OCI-LY3 (cell line): ENCODE data around the gene HERC2.

ENCODE experiments used
- H2AFZ ChIP-seq: fragments of 200-600, 300-600 bp; shearing (Covaris generic); 2 replicates; pipeline ENCODE4 v1.6.0; 2014; ENCODE audit warnings: antibody characterized with exemption, low read depth, low read length
- H3K27ac ChIP-seq: fragments of 200-600, 300-600 bp; sonication (generic); 2 replicates; pipeline ENCODE4 v1.5.1; 2014; ENCODE audit warnings: mild to moderate bottlenecking, low read length, moderate library complexity, mixed read lengths
- H3K27me3 ChIP-seq: fragments of 200-600, 300-600 bp; sonication (generic); 2 replicates; pipeline ENCODE4 v1.6.1; 2014; ENCODE audit warnings: low read depth, low read length, mixed read lengths
- H3K36me3 ChIP-seq: fragments of 200-600, 300-600 bp; sonication (generic); replicated peaks from 2 replicates; pipeline ENCODE3; 2014; ENCODE audit warnings: low read depth, low read length, mixed read lengths
- H3K4me1 ChIP-seq: fragments of 300-600, 200-600 bp; sonication (generic); 2 replicates; pipeline ENCODE4 v1.6.1; 2014; ENCODE audit warnings: low read length, mixed read lengths
- H3K4me2 ChIP-seq: fragments of 200-600, 300-600 bp; sonication (generic); 2 replicates; pipeline ENCODE4 v1.6.1; 2014; ENCODE audit warnings: low read length, mixed read lengths
- H3K4me3 ChIP-seq: fragments of 300-600, 200-600 bp; sonication (generic); 2 replicates; pipeline ENCODE4 v1.5.1; 2014; ENCODE audit warnings: antibody characterized with exemption, mild to moderate bottlenecking, low read length, moderate library complexity
- H3K79me2 ChIP-seq: fragments of 300-600, 200-600 bp; shearing (Covaris generic); 2 replicates; pipeline ENCODE4 v1.6.1; 2014; ENCODE audit warnings: mild to moderate bottlenecking, low read length, mixed read lengths
- H3K9ac ChIP-seq: fragments of 300-600, 200-600 bp; shearing (Covaris generic); 2 replicates; pipeline ENCODE4 v1.6.0; 2014; ENCODE audit warnings: mild to moderate bottlenecking, low read length, moderate library complexity
- H3K9me3 ChIP-seq: fragments of 200-600, 300-600 bp; shearing (Covaris generic); 2 replicates; pipeline ENCODE4 v1.6.1; 2014; ENCODE audit warnings: low read length, mixed read lengths; ENCODE audit not compliant: insufficient read depth
- H4K20me1 ChIP-seq: fragments of 200-600, 300-600 bp; sonication (generic); 2 replicates; pipeline ENCODE4 v1.6.1; 2016; ENCODE audit warnings: low read length, mixed read lengths; ENCODE audit not compliant: insufficient read depth
- CTCF ChIP-seq: fragments of 200-600, 300-600 bp; sonication (generic); IDR thresholded peaks from 2 replicates; pipeline ENCODE4 v1.5.1; 2014; ENCODE audit warnings: antibody characterized with exemption, low read length, low read depth
- EZH2phosphoT487 ChIP-seq: fragments of 200-600 bp; shearing (Covaris generic); IDR thresholded peaks from 2 replicates; pipeline ENCODE4 v1.6.1; 2018; ENCODE audit warnings: antibody characterized with exemption, mixed run types, low read depth

Gene HERC2

DNA sequence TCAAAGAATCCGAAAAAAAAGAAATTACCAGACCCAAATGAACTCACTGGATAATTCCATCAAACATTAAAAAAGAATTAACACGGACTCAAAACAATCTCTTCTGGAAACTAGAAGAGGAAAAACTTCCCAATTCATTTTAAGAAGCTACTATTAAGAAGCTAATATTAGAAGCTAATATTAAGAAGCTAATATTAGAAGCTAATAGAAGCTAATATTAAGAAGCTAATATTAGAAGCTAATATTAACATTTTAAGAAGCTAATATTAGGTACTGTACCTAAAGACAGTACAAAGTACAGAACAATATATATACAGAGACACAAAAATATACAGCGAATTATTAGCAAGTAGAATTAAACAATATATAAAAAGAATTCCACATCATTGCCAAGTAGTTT lies 35.9 kb downstream of the HERC2 start:
- Histone ChIP-seq H3K36me3 (peaks cover 12% of the 10 kb centered on the region), H2AFZ (no peak overlapping the region), H3K9me3 (peaks cover 5% of the 10 kb centered on the region; the same call in 1 of the 2 replicates), H3K9ac (no peak overlapping the region), H3K79me2 (no peaks in the 10 kb centered on the region; the same call in 1 of the 2 replicates), H3K4me1 (peaks cover 15% of the 10 kb centered on the region), H3K4me2 (no peak overlapping the region), H3K27ac (no peak overlapping the region), H4K20me1 (no peaks in the 10 kb centered on the region), H3K27me3 (no peaks in the 10 kb centered on the region), H3K4me3 (no peak overlapping the region)
- no peak for TF ChIP-seq EZH2phosphoT487
- no peak for TF ChIP-seq CTCF

DNA sequence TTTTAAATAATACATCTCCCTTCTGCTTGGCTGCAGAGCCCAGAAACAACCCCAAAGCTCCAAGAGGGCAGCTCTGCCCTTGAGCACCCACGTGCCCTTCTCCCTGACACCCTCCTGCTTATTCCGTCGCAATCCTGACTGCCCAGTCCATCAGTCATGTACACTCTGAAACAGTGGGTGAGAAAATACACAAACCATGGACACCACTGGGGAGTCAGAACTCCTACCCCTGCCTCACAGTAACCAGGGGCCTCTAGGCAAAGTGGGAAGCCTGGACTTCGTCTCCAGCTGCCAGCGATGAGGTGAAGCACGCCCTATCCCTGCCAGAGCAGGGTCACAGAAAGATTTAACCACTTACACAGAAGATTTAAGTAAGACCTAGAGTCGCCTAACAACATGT lies 40.1 kb downstream of the HERC2 start:
- Histone ChIP-seq H3K9me3 (no peaks in the 10 kb centered on the region), H3K4me3 (no peak overlapping the region), H3K79me2 (no peaks in the 10 kb centered on the region; the same call in 1 of the 2 replicates), H3K4me1 (peaks cover 5% of the 10 kb centered on the region; the same call in 1 of the 2 replicates), H4K20me1 (no peaks in the 10 kb centered on the region), H3K9ac (no peak overlapping the region), H3K27me3 (no peaks in the 10 kb centered on the region), H3K4me2 (no peak overlapping the region), H3K36me3 (peaks cover 6% of the 10 kb centered on the region), H2AFZ (no peak overlapping the region), H3K27ac (no peak overlapping the region)
- TF ChIP-seq CTCF (no peak), EZH2phosphoT487 (no peak)

GRCh38 chr15:28274635-28275034 lies 47.3 kb downstream of the HERC2 start:
- H3K4me1 ChIP-seq = no peaks in the 10 kb centered on the region
- no peak overlapping the region for H3K4me3 ChIP-seq
- TF ChIP-seq CTCF (no peak), EZH2phosphoT487 (no peak)
- no peak overlapping the region for H3K4me2 ChIP-seq
- H3K9ac ChIP-seq = no peak overlapping the region
- H2AFZ ChIP-seq = no peak overlapping the region
- H3K79me2 ChIP-seq = no peaks in the 10 kb centered on the region
- no peaks in the 10 kb centered on the region for H3K36me3 ChIP-seq
- no peaks in the 10 kb centered on the region for H3K9me3 ChIP-seq
- no peak overlapping the region for H3K27ac ChIP-seq
- no peaks in the 10 kb centered on the region for H4K20me1 ChIP-seq
- H3K27me3 ChIP-seq = no peaks in the 10 kb centered on the region

DNA sequence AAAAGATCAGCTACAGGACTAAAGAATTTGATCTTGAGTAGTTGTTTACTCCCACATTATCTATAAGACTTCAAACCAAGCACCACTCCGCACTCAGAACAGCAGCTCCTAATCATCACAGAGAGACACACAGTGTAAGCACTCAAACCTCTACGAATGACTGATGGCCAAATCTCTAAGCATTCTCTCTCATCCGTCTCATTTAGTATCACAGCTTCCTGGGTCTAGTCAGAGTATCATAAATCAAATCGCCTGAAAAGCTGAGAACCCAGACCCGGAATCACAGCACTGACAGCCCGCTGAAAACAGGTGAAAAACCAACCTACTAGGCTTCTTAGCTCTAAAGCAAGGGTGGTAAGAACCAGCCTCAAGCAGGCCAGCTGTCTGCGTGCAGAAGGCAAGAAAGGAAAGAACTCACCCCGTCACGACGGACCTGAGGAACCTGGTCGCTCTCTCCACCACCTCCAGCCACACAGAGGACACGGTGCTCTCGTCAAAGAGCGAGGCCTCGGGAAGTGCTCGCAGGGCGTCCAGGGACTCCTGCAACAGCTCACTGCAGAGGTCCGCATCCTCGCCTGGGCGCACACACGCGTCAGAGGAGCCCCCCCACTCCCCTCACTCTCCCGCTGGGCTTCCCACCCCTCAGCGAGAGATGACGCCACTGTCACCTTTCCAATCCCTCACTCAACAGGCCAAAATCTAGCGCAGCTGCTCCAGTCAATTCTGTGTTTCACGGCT lies 47.9 kb downstream of the HERC2 start:
- Histone ChIP-seq H3K4me1 (no peaks in the 10 kb centered on the region), H2AFZ (no peak overlapping the region), H3K4me3 (no peak overlapping the region), H3K4me2 (no peak overlapping the region), H3K27ac (no peak overlapping the region), H3K79me2 (no peaks in the 10 kb centered on the region), H3K9me3 (no peaks in the 10 kb centered on the region), H3K9ac (no peak overlapping the region), H4K20me1 (no peaks in the 10 kb centered on the region), H3K36me3 (no peaks in the 10 kb centered on the region), H3K27me3 (no peaks in the 10 kb centered on the region)
- TF ChIP-seq EZH2phosphoT487 (no peak), CTCF (no peak)
